Measurements from ENCODE around the gene COIL. TPM values are rescaled to one million over a fixed set of nuclear protein-coding genes. Genes with fewer than 3 reads are reported as not detected.

COIL gene
- total and polyA plus RNA-seq, 9 of the 15 experiments (the other 6 are each of a cell fraction or from before 2014, with no cell fraction given): 23.9 to 41.3 (median 28.7) TPM

DNA sequence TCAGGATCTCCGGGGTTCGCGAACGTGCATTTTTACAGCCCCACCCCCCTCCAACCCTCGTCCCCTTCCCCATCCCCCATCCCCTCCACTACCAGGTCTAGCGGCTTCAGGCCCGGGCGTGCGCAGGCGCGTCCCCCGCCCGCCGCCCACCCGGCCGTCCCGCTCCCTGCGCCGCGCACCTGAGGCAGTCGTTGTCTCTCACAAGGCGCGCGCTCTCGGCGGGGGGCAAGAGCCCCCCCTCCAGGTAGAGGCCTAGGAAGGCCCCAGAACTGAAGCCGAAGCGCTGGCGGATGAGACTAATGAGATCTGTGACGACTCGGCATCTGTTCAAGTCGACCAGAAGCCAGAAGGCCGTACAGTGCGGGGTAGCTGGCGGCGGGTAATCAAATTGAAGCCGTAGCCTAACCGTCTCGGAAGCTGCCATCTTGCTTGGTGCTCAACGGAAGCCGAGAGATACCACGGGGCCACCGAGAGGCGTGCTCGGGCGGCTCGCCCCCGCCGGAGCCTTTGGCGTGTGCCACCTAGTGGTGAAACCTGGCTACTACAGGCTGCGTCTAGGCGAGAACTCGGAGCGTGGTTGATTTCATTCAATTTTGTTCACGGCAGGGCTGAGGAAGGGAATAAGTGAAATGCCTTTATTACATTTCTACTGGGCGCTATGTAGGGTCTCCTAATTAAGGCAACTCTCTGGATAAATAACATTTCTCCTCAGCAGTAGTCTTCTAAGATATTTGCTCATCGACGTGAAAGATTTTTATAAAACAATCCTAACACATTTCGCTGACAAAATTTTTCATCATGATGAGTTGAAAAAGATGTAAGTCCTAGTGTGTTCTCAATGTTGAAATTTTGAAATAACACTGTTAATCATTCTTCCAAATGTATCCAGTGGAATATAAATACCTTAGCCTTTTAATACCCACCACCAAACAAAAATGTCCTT is at the start of gene COIL (continued):
- TF ChIP-seq HMGXB4 (CRISPR knock-in tag; IDR thresholded peaks at IDR 0.05) (peak; percentile 77; the same call in 1 of the 2 replicates), HDAC2 (IDR thresholded peaks at IDR 0.05) (peak; percentile 49; the same call in 1 of the 2 replicates), VEZF1 (CRISPR knock-in tag; IDR thresholded peaks at IDR 0.05) (peak; percentile 98), KAT7 (CRISPR knock-in tag; IDR thresholded peaks at IDR 0.05; ENCODE audit: borderline replicate concordance) (peak; percentile 61; the same call in 1 of the 2 replicates), CHD1 (IDR thresholded peaks at IDR 0.05; ENCODE audit: low read length) (no peak), JUN (IDR thresholded peaks at IDR 0.05; ENCODE audit: borderline replicate concordance, low read depth, low read length) (no peak), JUN (CRISPR knock-in tag; IDR thresholded peaks at IDR 0.05; ENCODE audit: borderline replicate concordance) (no peak), PRMT5 (CRISPR knock-in tag; IDR thresholded peaks at IDR 0.05) (no peak), NR2C1 (IDR thresholded peaks at IDR 0.05) (no peak), NR2C1 (tag; IDR thresholded peaks at IDR 0.05) (peak; percentile 41; the same call in 1 of the 2 replicates), SREBF2 (CRISPR knock-in tag; IDR thresholded peaks at IDR 0.05) (no peak), TRIM25 (IDR thresholded peaks at IDR 0.05; ENCODE audit: borderline replicate concordance) (no peak), ELF2 (CRISPR knock-in tag; IDR thresholded peaks at IDR 0.05) (0 out of 2 replicates have a peak, but pooled peaks have one; percentile 12), LARP7 (IDR thresholded peaks at IDR 0.05) (no peak), ZNF764 (CRISPR knock-in tag; IDR thresholded peaks at IDR 0.05; ENCODE audit: low read depth) (no peak)
- TF ChIP-seq, protein P1, sequence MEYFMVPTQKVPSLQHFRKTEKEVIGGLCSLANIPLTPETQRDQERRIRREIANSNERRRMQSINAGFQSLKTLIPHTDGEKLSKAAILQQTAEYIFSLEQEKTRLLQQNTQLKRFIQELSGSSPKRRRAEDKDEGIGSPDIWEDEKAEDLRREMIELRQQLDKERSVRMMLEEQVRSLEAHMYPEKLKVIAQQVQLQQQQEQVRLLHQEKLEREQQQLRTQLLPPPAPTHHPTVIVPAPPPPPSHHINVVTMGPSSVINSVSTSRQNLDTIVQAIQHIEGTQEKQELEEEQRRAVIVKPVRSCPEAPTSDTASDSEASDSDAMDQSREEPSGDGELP (CRISPR knock-in tag; IDR thresholded peaks at IDR 0.05; ENCODE audit: borderline replicate concordance): peak; percentile 84
- TF ChIP-seq, protein P2, sequence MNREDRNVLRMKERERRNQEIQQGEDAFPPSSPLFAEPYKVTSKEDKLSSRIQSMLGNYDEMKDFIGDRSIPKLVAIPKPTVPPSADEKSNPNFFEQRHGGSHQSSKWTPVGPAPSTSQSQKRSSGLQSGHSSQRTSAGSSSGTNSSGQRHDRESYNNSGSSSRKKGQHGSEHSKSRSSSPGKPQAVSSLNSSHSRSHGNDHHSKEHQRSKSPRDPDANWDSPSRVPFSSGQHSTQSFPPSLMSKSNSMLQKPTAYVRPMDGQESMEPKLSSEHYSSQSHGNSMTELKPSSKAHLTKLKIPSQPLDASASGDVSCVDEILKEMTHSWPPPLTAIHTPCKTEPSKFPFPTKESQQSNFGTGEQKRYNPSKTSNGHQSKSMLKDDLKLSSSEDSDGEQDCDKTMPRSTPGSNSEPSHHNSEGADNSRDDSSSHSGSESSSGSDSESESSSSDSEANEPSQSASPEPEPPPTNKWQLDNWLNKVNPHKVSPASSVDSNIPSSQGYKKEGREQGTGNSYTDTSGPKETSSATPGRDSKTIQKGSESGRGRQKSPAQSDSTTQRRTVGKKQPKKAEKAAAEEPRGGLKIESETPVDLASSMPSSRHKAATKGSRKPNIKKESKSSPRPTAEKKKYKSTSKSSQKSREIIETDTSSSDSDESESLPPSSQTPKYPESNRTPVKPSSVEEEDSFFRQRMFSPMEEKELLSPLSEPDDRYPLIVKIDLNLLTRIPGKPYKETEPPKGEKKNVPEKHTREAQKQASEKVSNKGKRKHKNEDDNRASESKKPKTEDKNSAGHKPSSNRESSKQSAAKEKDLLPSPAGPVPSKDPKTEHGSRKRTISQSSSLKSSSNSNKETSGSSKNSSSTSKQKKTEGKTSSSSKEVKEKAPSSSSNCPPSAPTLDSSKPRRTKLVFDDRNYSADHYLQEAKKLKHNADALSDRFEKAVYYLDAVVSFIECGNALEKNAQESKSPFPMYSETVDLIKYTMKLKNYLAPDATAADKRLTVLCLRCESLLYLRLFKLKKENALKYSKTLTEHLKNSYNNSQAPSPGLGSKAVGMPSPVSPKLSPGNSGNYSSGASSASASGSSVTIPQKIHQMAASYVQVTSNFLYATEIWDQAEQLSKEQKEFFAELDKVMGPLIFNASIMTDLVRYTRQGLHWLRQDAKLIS (CRISPR knock-in tag; IDR thresholded peaks at IDR 0.05): no peak; the same call in none of the 2 replicates
